ENCODE data around the gene SORBS1.

GRCh38 chr10:95277201-95277570, 284.0 kb downstream of the SORBS1 start:
- TF ChIP-seq CTCF (IDR thresholded peaks at IDR 0.05) (no peak), EZH2 (IDR thresholded peaks at IDR 0.05; ENCODE audit: borderline replicate concordance, insufficient read depth, low read depth, low read length, poor library complexity, severe bottlenecking) (no peak)
